Trophoblast cell (in vitro differentiated cells and primary cell): ENCODE results near the gene TRIM29.
A peak's percentile ranks its signal among the peaks of the same experiment; 100 is the strongest.

Source experiments
- DNase-seq, 2 donors: peaks; one replicate each; pipeline ENCODE4 v3.0.0-alpha.2; 2016
- H2AFZ ChIP-seq: 2 replicates; pipeline ENCODE4 v1.6.1; 2013; ENCODE audit warnings: low read length, moderate library complexity, mild to moderate bottlenecking; ENCODE audit not compliant: insufficient read depth, poor library complexity
- H2AK5ac ChIP-seq: 2 replicates; pipeline ENCODE4 v1.6.1; 2013; ENCODE audit warnings: mild to moderate bottlenecking, low read length
- H2BK120ac ChIP-seq: 2 replicates; pipeline ENCODE4 v1.6.1; 2013; ENCODE audit warnings: low read length, mild to moderate bottlenecking, moderate library complexity; ENCODE audit not compliant: insufficient read depth, poor library complexity
- H2BK12ac ChIP-seq: 2 replicates; pipeline ENCODE4 v1.6.1; 2013; ENCODE audit warnings: mild to moderate bottlenecking, low read length, moderate library complexity
- H2BK5ac ChIP-seq: 2 replicates; pipeline ENCODE4 v1.6.1; 2013; ENCODE audit warnings: low read length, low read depth, moderate library complexity, mild to moderate bottlenecking; ENCODE audit not compliant: poor library complexity
- H3K14ac ChIP-seq: 2 replicates; pipeline ENCODE4 v1.6.1; 2013; ENCODE audit warnings: mild to moderate bottlenecking, low read length
- H3K18ac ChIP-seq: 2 replicates; pipeline ENCODE4 v1.6.1; 2013; ENCODE audit warnings: mild to moderate bottlenecking, low read length
- H3K23ac ChIP-seq: 2 replicates; pipeline ENCODE4 v1.6.1; 2013; ENCODE audit warnings: low read length
- H3K27ac ChIP-seq: 2 replicates; pipeline ENCODE4 v1.5.1; 2013; ENCODE audit warnings: low read depth, mild to moderate bottlenecking, inconsistent platforms, low read length, moderate library complexity
- H3K27me3 ChIP-seq: 2 replicates; pipeline ENCODE4 v1.6.1; 2013; ENCODE audit warnings: inconsistent platforms, mild to moderate bottlenecking, low read length, moderate library complexity; ENCODE audit not compliant: insufficient read depth
- H3K36me3 ChIP-seq, 2 experiments: 1 replicate in 1 of 2; 2 replicates in 1 of 2; pipeline ENCODE4 v1.6.1; 2013; ENCODE audit warnings: low read length in 2 of 2, mild to moderate bottlenecking in 2 of 2, moderate library complexity in 1 of 2; ENCODE audit not compliant: insufficient read depth in 2 of 2, control insufficient read depth in 1 of 2
- H3K4ac ChIP-seq: 2 replicates; pipeline ENCODE4 v1.6.1; 2013; ENCODE audit warnings: low read depth, mild to moderate bottlenecking, low read length, moderate library complexity
- H3K4me1 ChIP-seq, 2 experiments: 1 replicate in 1 of 2; 2 replicates in 1 of 2; pipeline ENCODE4 v1.6.1; 2013; ENCODE audit warnings: low read length in 2 of 2, mild to moderate bottlenecking in 2 of 2, moderate library complexity in 1 of 2; ENCODE audit not compliant: insufficient read depth in 2 of 2, control insufficient read depth in 1 of 2
- H3K4me2 ChIP-seq: 2 replicates; pipeline ENCODE4 v1.6.1; 2013; ENCODE audit warnings: inconsistent platforms, mild to moderate bottlenecking, low read length, moderate library complexity
- H3K4me3 ChIP-seq: 2 replicates; pipeline ENCODE4 v1.5.1; 2013; ENCODE audit warnings: mild to moderate bottlenecking, low read depth, low read length, inconsistent platforms
- H3K79me1 ChIP-seq: one replicate; pipeline ENCODE4 v1.6.1; 2013; ENCODE audit warnings: low read length
- H3K79me2 ChIP-seq: 2 replicates; pipeline ENCODE4 v1.6.1; 2013; ENCODE audit warnings: low read length, mild to moderate bottlenecking; ENCODE audit not compliant: control insufficient read depth, insufficient read depth, poor library complexity
- H3K9ac ChIP-seq: 2 replicates; pipeline ENCODE4 v1.6.1; 2013; ENCODE audit warnings: mild to moderate bottlenecking, low read length
- H3K9me3 ChIP-seq: 2 replicates; pipeline ENCODE4 v1.6.1; 2013; ENCODE audit warnings: low read depth, mild to moderate bottlenecking, control low read depth, inconsistent platforms, low read length; ENCODE audit not compliant: insufficient read depth
- H4K12ac ChIP-seq: 2 replicates; pipeline ENCODE4 v1.6.1; 2013; ENCODE audit warnings: low read depth, mild to moderate bottlenecking, low read length, moderate library complexity
- H4K8ac ChIP-seq: 2 replicates; pipeline ENCODE4 v1.6.1; 2013; ENCODE audit warnings: low read depth, mild to moderate bottlenecking, low read length, moderate library complexity
- H4K91ac ChIP-seq: one replicate; pipeline ENCODE4 v1.6.1; 2013; ENCODE audit warnings: low read depth, mild to moderate bottlenecking, low read length, moderate library complexity
- WGBS: extraction: QIAGEN DNeasy Blood & Tissue Kit; methylation state at CpG from one replicate; pipeline ENCODE4 v1.1.7; 2013; ENCODE audit warnings: missing lambda C conversion rate; ENCODE audit not compliant: insufficient read length, insufficient coverage; ENCODE audit errors: extremely low coverage; 5-methylcytosine and 5-hydroxymethylcytosine counted together

The TRIM29 gene

DNA sequence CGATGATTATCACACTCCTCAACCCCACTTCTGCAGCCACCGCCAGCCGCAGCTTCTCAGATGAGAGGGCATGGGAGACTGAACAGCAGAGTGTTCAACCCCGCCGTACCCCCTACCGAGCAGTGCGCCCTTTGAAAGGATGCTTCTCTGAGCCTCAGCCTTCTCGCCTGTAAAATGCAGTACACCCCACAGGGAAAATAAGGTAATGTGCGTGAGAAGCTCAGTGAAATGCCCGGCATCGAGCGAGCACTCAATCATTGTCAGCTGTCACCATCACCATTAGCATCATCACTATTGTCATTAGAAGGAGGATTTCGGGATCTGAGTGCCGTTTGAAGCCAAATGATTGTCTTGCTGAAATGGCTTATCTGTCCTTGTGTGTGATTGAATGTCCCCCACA, 13.6 kb downstream of the TRIM29 start:
- Histone ChIP-seq H3K79me1 (no peaks in the 10 kb centered on the region), H3K23ac (no peak overlapping the region)

DNA sequence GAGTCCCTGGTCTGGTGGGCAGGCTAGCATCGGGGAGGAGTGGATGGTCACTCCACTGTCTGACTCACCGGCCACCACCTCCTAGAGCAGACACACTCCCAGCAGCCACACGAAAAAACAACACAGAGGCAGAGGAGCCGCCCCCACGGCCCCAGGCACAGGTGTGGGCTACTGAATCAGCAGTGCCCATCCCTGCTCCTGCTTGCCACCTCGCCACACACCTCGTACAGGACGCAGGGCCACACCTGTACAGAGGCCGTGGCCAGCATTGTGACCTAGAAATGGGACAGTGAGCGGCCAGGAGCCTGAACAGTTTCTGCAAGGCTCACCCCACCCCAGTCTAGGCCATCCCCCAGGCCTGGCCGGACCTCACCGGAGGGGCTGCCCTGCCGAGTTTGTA, 14.0 kb downstream of the TRIM29 start:
- Histone ChIP-seq H3K14ac (no peak overlapping the region), H3K9me3 (peaks cover 2% of the 10 kb centered on the region), H3K79me1 (no peaks in the 10 kb centered on the region), H4K91ac (no peak overlapping the region), H3K4me3 (no peak overlapping the region), H3K27me3 (no peaks in the 10 kb centered on the region), H3K36me3 (no peaks in the 10 kb centered on the region), H3K4me2 (no peak overlapping the region), H3K9ac (no peak overlapping the region), H2AFZ (no peak overlapping the region), H3K4ac (no peak overlapping the region), H3K18ac (no peak overlapping the region), H3K4me1 (peaks cover 0 to 5% of the 10 kb centered on the region in 2 experiments), H2BK120ac (no peak overlapping the region), H2AK5ac (no peak overlapping the region), H3K79me2 (no peaks in the 10 kb centered on the region), H3K23ac (no peak overlapping the region), H4K12ac (no peak overlapping the region), H3K27ac (no peak overlapping the region), H4K8ac (no peak overlapping the region), H2BK12ac (no peak overlapping the region), H2BK5ac (no peak overlapping the region)
- DNase-seq: no peak
- no CpG with 5 or more reads among the region's 13 CpGs for WGBS

More for the DNA sequence above, 13.6 kb downstream of the TRIM29 start:
- Histone ChIP-seq H3K4me3 (no peak overlapping the region), H3K9me3 (peaks cover 2% of the 10 kb centered on the region), H2AFZ (no peak overlapping the region), H4K91ac (no peak overlapping the region), H3K27ac (no peak overlapping the region), H4K8ac (no peak overlapping the region), H2BK12ac (no peak overlapping the region), H2AK5ac (no peak overlapping the region), H3K18ac (no peak overlapping the region), H2BK5ac (no peak overlapping the region), H3K14ac (no peak overlapping the region), H3K36me3 (no peaks in the 10 kb centered on the region), H3K9ac (no peak overlapping the region), H3K27me3 (no peaks in the 10 kb centered on the region), H4K12ac (no peak overlapping the region), H3K4me2 (no peak overlapping the region), H2BK120ac (no peak overlapping the region), H3K79me2 (no peaks in the 10 kb centered on the region), H3K4ac (no peak overlapping the region), H3K4me1 (peaks cover 0 to 5% of the 10 kb centered on the region in 2 experiments)
- no peak for DNase-seq
- no CpG with 5 or more reads among the region's 14 CpGs for WGBS

- Histone ChIP-seq H3K9me3 (peaks cover 2% of the 10 kb centered on the region), H4K12ac (no peak overlapping the region), H2BK12ac (no peak overlapping the region), H3K18ac (no peak overlapping the region), H2AFZ (no peak overlapping the region), H3K4me3 (no peak overlapping the region), H3K79me1 (no peaks in the 10 kb centered on the region), H2BK5ac (no peak overlapping the region), H4K91ac (no peak overlapping the region), H3K79me2 (no peaks in the 10 kb centered on the region), H3K23ac (no peak overlapping the region), H2BK120ac (no peak overlapping the region), H3K14ac (no peak overlapping the region), H3K4ac (no peak overlapping the region), H3K4me1 (peaks cover 0 to 5% of the 10 kb centered on the region in 2 experiments), H3K27ac (no peak overlapping the region), H3K27me3 (no peaks in the 10 kb centered on the region), H3K9ac (no peak overlapping the region), H3K36me3 (no peaks in the 10 kb centered on the region), H2AK5ac (no peak overlapping the region), H4K8ac (no peak overlapping the region), H3K4me2 (no peak overlapping the region)
- no CpG with 5 or more reads among the region's 12 CpGs for WGBS
- DNase-seq: no peak
Observed at GRCh38 chr11:120122924-120123683, 14.8 kb downstream of the TRIM29 start.

DNA sequence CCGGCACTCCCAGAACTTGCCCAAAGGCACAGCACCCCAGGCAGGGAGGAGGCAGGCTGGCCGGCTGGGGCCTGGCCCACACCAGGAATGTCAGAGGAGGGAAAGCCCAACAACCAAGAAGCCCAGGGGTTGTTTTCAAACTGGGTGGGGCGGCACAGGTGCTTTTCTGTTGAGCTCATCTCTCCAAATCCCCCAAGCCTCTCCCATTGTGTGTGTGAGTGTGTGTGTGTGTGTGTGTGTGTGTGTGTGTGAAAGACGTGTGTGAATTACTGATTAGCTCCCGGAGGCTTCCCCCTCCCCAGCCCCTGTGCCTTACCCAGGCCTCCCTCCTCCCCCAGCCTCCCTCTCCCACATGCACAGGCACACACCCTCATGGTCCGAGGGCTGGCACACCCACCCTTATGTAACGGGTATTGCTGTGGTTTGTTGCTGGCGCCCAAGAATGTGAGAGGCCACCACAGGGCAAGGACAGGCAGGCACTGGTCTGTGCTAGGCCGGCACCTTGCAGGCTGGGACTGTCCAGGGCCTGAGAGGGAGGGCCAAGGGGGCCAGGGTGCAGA, 15.9 kb downstream of the TRIM29 start:
- WGBS: no CpG with 5 or more reads among the region's 9 CpGs
- no peak overlapping the region for H3K14ac ChIP-seq

More for the DNA sequence above, 15.9 kb downstream of the TRIM29 start:
- Histone ChIP-seq H3K9me3 (peaks cover 2% of the 10 kb centered on the region), H2BK5ac (no peak overlapping the region), H4K8ac (no peak overlapping the region), H3K79me2 (no peaks in the 10 kb centered on the region), H2AFZ (no peak overlapping the region), H3K4me2 (no peak overlapping the region), H3K36me3 (no peaks in the 10 kb centered on the region), H3K79me1 (no peaks in the 10 kb centered on the region), H3K18ac (no peak overlapping the region), H3K4ac (no peak overlapping the region), H4K91ac (no peak overlapping the region), H3K23ac (no peak overlapping the region), H4K12ac (no peak overlapping the region), H2BK120ac (no peak overlapping the region), H3K9ac (no peak overlapping the region), H2AK5ac (no peak overlapping the region), H3K27ac (no peak overlapping the region), H2BK12ac (no peak overlapping the region), H3K27me3 (no peaks in the 10 kb centered on the region), H3K4me3 (no peak overlapping the region), H3K4me1 (peaks cover 0 to 5% of the 10 kb centered on the region in 2 experiments)
- peak in 1 of 2 donors; percentile 16 for DNase-seq
